Measurements from ENCODE around the gene ZFC3H1. TPM values are rescaled to one million over a fixed set of nuclear protein-coding genes. Genes with fewer than 3 reads are reported as not detected.

Gene ZFC3H1
- total RNA-seq, 1 donor from 2014 or later = 15.2 TPM

GRCh38 chr12:71685312-71685906 lies 21.8 kb upstream of the ZFC3H1 start:
- ATAC-seq = no peak
- intact Hi-C loops (cut with DNase I) = loop anchor here (5.0 kb wide), 1 partner anchor 62 kb away; no protein-coding TSS in a partner anchor
- no peak for DNase-seq (ENCODE audit: missing footprints)

- DNase-seq (ENCODE audit: missing footprints) (no peak), ATAC-seq (no peak)
- intact Hi-C loops (cut with DNase I) = no loop called here
Observed at GRCh38 chr12:71684081-71684480, 20.4 kb upstream of the ZFC3H1 start.

- no peak for ATAC-seq
- DNase-seq (ENCODE audit: missing footprints) = no peak
- intact Hi-C loops (cut with DNase I) = no loop called here
Observed at GRCh38 chr12:71683633-71684032, 20.0 kb upstream of the ZFC3H1 start.

GRCh38 chr12:71682466-71682865 lies 18.8 kb upstream of the ZFC3H1 start:
- ATAC-seq (no peak), DNase-seq (ENCODE audit: missing footprints) (no peak)
- intact Hi-C loops (cut with DNase I) = no loop called here

GRCh38 chr12:71671816-71672215 lies 8.2 kb upstream of the ZFC3H1 start:
- no peak for ATAC-seq
- intact Hi-C loops (cut with DNase I) = no loop called here
- DNase-seq (ENCODE audit: missing footprints) = no peak

GRCh38 chr12:71671311-71671710 lies 7.7 kb upstream of the ZFC3H1 start:
- DNase-seq (ENCODE audit: missing footprints) (no peak), ATAC-seq (no peak)
- intact Hi-C loops (cut with DNase I) = no loop called here

GRCh38 chr12:71666259-71666658 lies 2.6 kb upstream of the ZFC3H1 start:
- ATAC-seq (no peak), DNase-seq (ENCODE audit: missing footprints) (no peak)
- intact Hi-C loops (cut with DNase I) = no loop called here

- intact Hi-C loops (cut with DNase I) = loop anchor here (2.0 kb wide), 2 partner anchors 90 to 174 kb away; partner anchors contain the start of genes RAB21 and TBC1D15
- ATAC-seq (no peak), DNase-seq (ENCODE audit: missing footprints) (no peak)
Observed at GRCh38 chr12:71665090-71665463, 1.4 kb upstream of the ZFC3H1 start.

- ATAC-seq (no peak), DNase-seq (ENCODE audit: missing footprints) (no peak)
- intact Hi-C loops (cut with DNase I) = loop anchor here (1.0 to 2.0 kb wide), 3 partner anchors 22 to 174 kb away; partner anchors contain the start of genes RAB21, TBC1D15 and TMEM19
Observed at GRCh38 chr12:71664411-71665089, 902 bp upstream of the ZFC3H1 start.

- DNase-seq (ENCODE audit: missing footprints) (peak; percentile 81), ATAC-seq (peak; percentile 35)
- intact Hi-C loops (cut with DNase I) = no loop called here
Observed at GRCh38 chr12:71662849-71663560, 643 bp downstream of the ZFC3H1 start.

- no peak for ATAC-seq
- intact Hi-C loops (cut with DNase I) = no loop called here
Observed at GRCh38 chr12:71661977-71662530, 1.6 kb downstream of the ZFC3H1 start.

GRCh38 chr12:71656740-71657139 lies 6.9 kb downstream of the ZFC3H1 start:
- ATAC-seq = no peak
- no peak for DNase-seq (ENCODE audit: missing footprints)
- intact Hi-C loops (cut with DNase I) = no loop called here

More at GRCh38 chr12:71661977-71662530, 1.6 kb downstream of the ZFC3H1 start:
- no peak for DNase-seq (ENCODE audit: missing footprints)

- ATAC-seq (no peak), DNase-seq (ENCODE audit: missing footprints) (no peak)
- intact Hi-C loops (cut with DNase I) = no loop called here
Observed at GRCh38 chr12:71655907-71656306, 7.7 kb downstream of the ZFC3H1 start.

- DNase-seq (ENCODE audit: missing footprints) = no peak
- intact Hi-C loops (cut with DNase I) = no loop called here
- ATAC-seq = no peak
Observed at GRCh38 chr12:71655495-71655894, 8.2 kb downstream of the ZFC3H1 start.

GRCh38 chr12:71654200-71654599 lies 9.4 kb downstream of the ZFC3H1 start:
- intact Hi-C loops (cut with DNase I) = no loop called here
- ATAC-seq (no peak), DNase-seq (ENCODE audit: missing footprints) (no peak)

GRCh38 chr12:71653137-71653536 lies 10.5 kb downstream of the ZFC3H1 start:
- ATAC-seq (no peak), DNase-seq (ENCODE audit: missing footprints) (no peak)
- intact Hi-C loops (cut with DNase I) = no loop called here

- no peak for ATAC-seq
- intact Hi-C loops (cut with DNase I) = no loop called here
- DNase-seq (ENCODE audit: missing footprints) = no peak
Observed at GRCh38 chr12:71652656-71653055, 11.0 kb downstream of the ZFC3H1 start.

GRCh38 chr12:71649401-71649800 lies 14.2 kb downstream of the ZFC3H1 start:
- ATAC-seq (no peak), DNase-seq (ENCODE audit: missing footprints) (no peak)
- intact Hi-C loops (cut with DNase I) = no loop called here

- ATAC-seq (no peak), DNase-seq (ENCODE audit: missing footprints) (no peak)
- intact Hi-C loops (cut with DNase I) = no loop called here
Observed at GRCh38 chr12:71648537-71648936, 15.1 kb downstream of the ZFC3H1 start.

- ATAC-seq = no peak
- intact Hi-C loops (cut with DNase I) = no loop called here
- no peak for DNase-seq (ENCODE audit: missing footprints)
Observed at GRCh38 chr12:71646512-71646911, 17.1 kb downstream of the ZFC3H1 start.

Data from Right ventricle myocardium inferior (tissue), 1 donor.